SK-N-SH (cell line): ENCODE measurements around the gene EFCC1.

Source experiments
- CHD2 ChIP-seq: fragments of 150-350 bp; IDR thresholded peaks from 2 replicates; pipeline ENCODE4 v1.6.1; 2018; ENCODE audit warnings: low read length; ENCODE audit not compliant: partially characterized antibody
- CTCF ChIP-seq: fragments of 200-600 bp; sonication (generic); IDR thresholded peaks from 2 replicates; pipeline ENCODE4 v1.6.1; 2017; ENCODE audit warnings: antibody characterized with exemption, mild to moderate bottlenecking, moderate library complexity
- POLR2AphosphoS5 ChIP-seq: IDR thresholded peaks from 2 replicates; pipeline ENCODE4 v1.6.1; 2012; ENCODE audit warnings: low read depth, low read length
- SIN3A ChIP-seq: IDR thresholded peaks from 2 replicates; pipeline ENCODE4 v1.6.1; 2012; ENCODE audit warnings: low read depth, mild to moderate bottlenecking, low read length, moderate library complexity, borderline replicate concordance

- TF ChIP-seq CHD2 (no peak), POLR2AphosphoS5 (no peak), SIN3A (no peak), CTCF (no peak)
These were observed 8.2 kb downstream of the EFCC1 start for GRCh38 chr3:129009266-129009665.
